Measurements from ENCODE around the gene UBR1.

The UBR1 gene

DNA sequence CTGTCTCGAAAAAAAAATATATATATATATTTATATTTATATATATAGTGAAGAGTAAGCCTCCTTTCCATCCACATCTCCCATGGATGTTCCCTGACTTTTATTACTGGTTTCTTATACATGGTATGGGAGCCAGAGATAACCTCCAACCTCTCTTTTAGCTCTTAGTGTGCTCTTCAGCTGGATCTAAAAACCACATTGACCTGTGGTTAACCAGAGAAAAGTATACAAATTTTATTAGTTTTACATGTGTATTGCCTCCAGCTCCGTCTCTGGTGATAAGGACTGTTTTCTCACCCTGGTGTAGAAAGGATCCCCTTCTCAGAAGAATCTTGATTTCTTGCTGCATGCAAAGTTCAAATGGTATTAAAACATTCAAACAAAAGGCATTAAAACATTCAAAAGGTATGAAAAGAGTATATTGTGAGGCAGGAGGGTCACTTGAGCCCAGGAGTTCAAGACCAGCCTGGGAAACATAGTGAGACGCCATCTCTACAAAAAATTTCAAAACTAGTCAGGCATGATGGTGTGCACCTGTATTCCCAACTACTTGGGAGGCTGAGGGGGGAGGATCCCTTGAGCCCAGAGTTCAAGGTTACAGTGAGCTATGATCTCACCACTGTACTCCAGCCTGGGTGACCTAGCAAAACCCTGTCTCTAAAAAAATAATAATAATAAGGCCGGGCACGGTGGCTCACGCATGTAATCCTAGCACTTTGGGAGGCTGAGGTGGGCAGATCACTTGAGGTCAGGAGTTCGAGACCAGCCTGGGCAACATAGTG, 171.8 kb downstream of the UBR1 start:
- Histone ChIP-seq H3K27ac (no peak overlapping the region), H3K4me1 (ENCODE audit: control insufficient read depth in 1 of 2, insufficient read depth in 1 of 2, low read depth in 1 of 2, low read length in 1 of 2) (no peaks in the 10 kb centered on the region), H3K4me3 (ENCODE audit: low read depth in 1 of 2, low read length in 1 of 2) (no peak overlapping the region), H3K36me3 (no peaks in the 10 kb centered on the region), H3K9me3 (no peaks in the 10 kb centered on the region), H3K27me3 (no peaks in the 10 kb centered on the region)
- TF ChIP-seq, protein P1, sequence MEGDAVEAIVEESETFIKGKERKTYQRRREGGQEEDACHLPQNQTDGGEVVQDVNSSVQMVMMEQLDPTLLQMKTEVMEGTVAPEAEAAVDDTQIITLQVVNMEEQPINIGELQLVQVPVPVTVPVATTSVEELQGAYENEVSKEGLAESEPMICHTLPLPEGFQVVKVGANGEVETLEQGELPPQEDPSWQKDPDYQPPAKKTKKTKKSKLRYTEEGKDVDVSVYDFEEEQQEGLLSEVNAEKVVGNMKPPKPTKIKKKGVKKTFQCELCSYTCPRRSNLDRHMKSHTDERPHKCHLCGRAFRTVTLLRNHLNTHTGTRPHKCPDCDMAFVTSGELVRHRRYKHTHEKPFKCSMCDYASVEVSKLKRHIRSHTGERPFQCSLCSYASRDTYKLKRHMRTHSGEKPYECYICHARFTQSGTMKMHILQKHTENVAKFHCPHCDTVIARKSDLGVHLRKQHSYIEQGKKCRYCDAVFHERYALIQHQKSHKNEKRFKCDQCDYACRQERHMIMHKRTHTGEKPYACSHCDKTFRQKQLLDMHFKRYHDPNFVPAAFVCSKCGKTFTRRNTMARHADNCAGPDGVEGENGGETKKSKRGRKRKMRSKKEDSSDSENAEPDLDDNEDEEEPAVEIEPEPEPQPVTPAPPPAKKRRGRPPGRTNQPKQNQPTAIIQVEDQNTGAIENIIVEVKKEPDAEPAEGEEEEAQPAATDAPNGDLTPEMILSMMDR (IDR thresholded peaks at IDR 0.05) = no peak

DNA sequence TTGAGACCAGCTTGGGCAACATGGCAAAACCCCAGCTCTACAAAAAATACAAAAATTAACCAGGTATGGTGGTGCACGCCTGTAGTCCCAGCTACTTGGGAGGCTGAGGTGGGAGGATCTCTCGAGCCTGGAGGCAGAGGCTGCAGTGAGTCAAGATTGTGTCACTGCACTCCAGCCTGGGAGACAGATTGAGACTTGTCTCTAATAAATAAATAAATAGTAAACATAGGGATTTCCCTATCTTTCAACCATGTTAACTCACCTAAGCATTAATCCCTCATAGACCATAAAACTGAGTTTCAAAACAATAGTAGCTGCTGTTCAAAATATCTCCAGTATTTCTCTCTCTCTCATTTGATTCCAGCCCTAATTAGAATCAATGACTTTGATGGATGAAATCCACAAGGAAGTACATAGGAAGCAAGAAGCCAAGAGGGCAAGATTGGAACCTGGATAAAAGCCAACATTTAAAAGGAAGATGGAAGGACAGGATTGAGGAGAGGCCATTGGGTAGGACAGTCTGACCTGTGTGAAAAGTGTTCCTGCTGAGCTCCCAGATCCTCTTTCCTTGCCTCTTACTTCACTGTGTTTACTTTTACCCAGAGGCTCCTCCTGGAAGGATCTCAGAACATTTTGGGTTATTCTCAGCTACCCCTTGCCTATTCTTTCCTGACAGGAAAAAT, 172.9 kb downstream of the UBR1 start:
- TF ChIP-seq, protein P1 (IDR thresholded peaks at IDR 0.05) = no peak
- H3K27ac ChIP-seq = no peak overlapping the region
- H3K4me1 ChIP-seq (ENCODE audit: control insufficient read depth in 1 of 2, insufficient read depth in 1 of 2, low read depth in 1 of 2, low read length in 1 of 2) = no peaks in the 10 kb centered on the region
- H3K4me3 ChIP-seq (ENCODE audit: low read depth in 1 of 2, low read length in 1 of 2) = no peak overlapping the region
- no peaks in the 10 kb centered on the region for H3K36me3 ChIP-seq
- H3K27me3 ChIP-seq = no peaks in the 10 kb centered on the region
- no peaks in the 10 kb centered on the region for H3K9me3 ChIP-seq

DNA sequence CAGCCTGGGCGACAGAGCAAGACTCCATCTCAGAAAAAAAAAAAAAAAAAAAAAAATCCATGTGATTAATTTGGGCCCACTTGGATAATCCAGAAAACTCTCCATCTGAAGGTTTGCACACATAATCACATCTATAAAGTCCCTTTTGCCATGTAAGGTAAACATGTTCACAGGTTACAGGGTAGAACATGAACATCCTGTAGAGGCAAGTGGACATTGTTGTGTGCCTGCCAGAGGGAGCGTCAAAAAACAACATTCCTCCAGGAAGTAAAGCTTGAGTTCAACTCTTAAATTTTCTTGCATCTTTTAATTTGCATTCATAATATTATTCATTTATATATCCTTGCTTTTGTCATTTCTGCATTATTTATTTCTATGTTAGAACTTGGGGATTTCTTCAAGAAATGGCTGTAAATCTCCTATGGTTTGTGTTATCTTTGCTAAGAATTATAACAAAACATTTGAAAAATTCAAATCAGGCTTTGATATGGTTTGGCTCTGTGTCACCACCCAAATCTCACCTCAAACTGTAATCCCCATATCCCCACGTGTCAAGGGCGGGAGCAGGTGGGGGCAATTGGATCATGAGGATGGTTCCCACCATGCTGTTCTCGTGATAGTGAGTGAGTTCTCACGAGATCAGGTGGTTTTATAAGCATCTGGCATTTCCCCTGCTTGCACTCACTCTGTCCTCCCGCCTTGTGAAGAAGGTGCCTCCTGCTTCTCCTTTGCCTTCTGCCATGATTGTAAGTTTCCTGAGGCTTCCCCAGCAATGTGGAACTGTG, 173.9 kb downstream of the UBR1 start:
- Histone ChIP-seq H3K4me1 (ENCODE audit: control insufficient read depth in 1 of 2, insufficient read depth in 1 of 2, low read depth in 1 of 2, low read length in 1 of 2) (no peaks in the 10 kb centered on the region), H3K4me3 (ENCODE audit: low read depth in 1 of 2, low read length in 1 of 2) (no peak overlapping the region), H3K27me3 (no peaks in the 10 kb centered on the region), H3K36me3 (no peaks in the 10 kb centered on the region), H3K9me3 (no peaks in the 10 kb centered on the region), H3K27ac (no peak overlapping the region)
- TF ChIP-seq, protein P1 (IDR thresholded peaks at IDR 0.05) = no peak

DNA sequence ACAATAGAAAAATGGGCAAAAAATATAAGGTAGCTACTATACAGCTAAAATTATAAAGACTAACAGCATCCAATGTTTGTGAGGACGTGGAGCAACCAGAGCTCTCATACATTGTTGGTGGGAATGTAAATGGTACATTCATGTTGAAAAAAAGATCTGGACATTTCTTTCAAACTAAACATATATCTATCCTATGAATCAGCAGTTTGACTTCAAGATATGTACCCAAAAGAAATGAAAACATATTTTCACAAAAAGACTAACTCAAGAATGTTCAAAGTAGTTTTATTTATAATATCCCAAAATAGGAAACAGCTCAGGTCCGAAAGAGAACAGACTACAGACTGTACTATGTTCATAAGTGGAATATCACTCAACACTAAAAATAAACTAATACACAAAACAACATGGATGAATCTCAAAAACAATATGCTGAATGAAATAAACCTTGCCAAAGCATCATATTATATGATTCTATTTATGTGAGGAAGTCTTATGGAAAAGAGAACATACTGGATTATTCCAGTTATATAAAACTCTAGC, 176.5 kb downstream of the UBR1 start:
- Histone ChIP-seq H3K27me3 (no peaks in the 10 kb centered on the region), H3K4me3 (ENCODE audit: low read depth in 1 of 2, low read length in 1 of 2) (no peak overlapping the region), H3K9me3 (no peaks in the 10 kb centered on the region), H3K36me3 (no peaks in the 10 kb centered on the region), H3K4me1 (ENCODE audit: control insufficient read depth in 1 of 2, insufficient read depth in 1 of 2, low read depth in 1 of 2, low read length in 1 of 2) (no peaks in the 10 kb centered on the region), H3K27ac (no peak overlapping the region)
- TF ChIP-seq, protein P1 (IDR thresholded peaks at IDR 0.05) = no peak

DNA sequence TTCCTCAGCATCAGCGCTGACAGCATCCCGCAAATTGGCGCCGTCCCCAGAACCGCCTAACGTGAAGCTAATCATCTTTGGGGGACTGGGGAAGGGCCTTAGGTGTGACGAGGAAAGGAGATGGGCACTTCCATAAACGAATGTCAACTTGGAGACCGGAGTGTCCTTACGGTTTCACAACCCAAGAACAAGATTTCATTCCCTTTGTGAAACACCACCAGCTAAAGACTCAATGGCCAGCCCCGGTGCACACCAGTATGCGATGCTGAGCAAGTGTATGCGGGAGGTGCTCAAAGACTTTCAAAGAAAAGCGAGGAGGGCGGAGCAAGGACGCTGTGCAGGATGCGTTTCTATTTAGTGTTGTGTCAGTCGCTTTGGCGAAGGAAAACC, 184.5 kb downstream of the UBR1 start:
- Histone ChIP-seq H3K27ac (no peak overlapping the region), H3K36me3 (no peaks in the 10 kb centered on the region), H3K27me3 (peaks cover 24% of the 10 kb centered on the region), H3K9me3 (no peaks in the 10 kb centered on the region), H3K4me3 (ENCODE audit: low read depth in 1 of 2, low read length in 1 of 2) (peak overlapping the region; percentile 70 to 87), H3K4me1 (ENCODE audit: control insufficient read depth in 1 of 2, insufficient read depth in 1 of 2, low read depth in 1 of 2, low read length in 1 of 2) (peaks cover 18% of the 10 kb centered on the region in 2 experiments)
- TF ChIP-seq, protein P1 (IDR thresholded peaks at IDR 0.05) = no peak

All from neutrophil (primary cell).